H1 (cell line): ENCODE measurements around the gene ADARB2. TPM values are rescaled to one million over a fixed set of nuclear protein-coding genes. Genes with fewer than 3 reads are reported as not detected.

ENCODE experiments used
- CTCF ChIA-PET: fragments of 300-600 bp; sonication (Branson Sonifier 250); formaldehyde crosslinking; loops from one replicate; lab custom pipeline; 2021; ENCODE audit not compliant: partially characterized antibody; lab: Charles Lee
- POLR2A ChIA-PET: fragments of 300-600 bp; sonication (Branson Sonifier 250); formaldehyde crosslinking; loops from one replicate; lab custom pipeline; 2021; ENCODE audit warnings: inconsistent platforms; ENCODE audit not compliant: partially characterized antibody; lab: Charles Lee
- DNase-seq, 2 experiments: peaks; one replicate each; pipeline versions ENCODE4 v3.0.0 to v3.0.0-alpha.2; 2010 to 2022; ENCODE audit warnings: low spot score in 2 of 2, low read depth in 1 of 2, mixed read lengths in 1 of 2
- FAIRE-seq: peaks from 2 replicates; lab custom pipeline; 2011; peaks lifted over from hg19 to GRCh38; lab: Jason Lieb, UNC
- H2AFZ ChIP-seq: 2 replicates; pipeline ENCODE4 v1.8.1; 2012; ENCODE audit warnings: low read length, inconsistent platforms
- H2AK5ac ChIP-seq: 2 replicates; pipeline ENCODE4 v1.6.1; 2013; ENCODE audit warnings: low read depth, low read length
- H2BK120ac ChIP-seq: replicated peaks from 2 replicates; pipeline ENCODE3; 2013; ENCODE audit warnings: low read depth, low read length, inconsistent platforms
- H2BK12ac ChIP-seq: 2 replicates; pipeline ENCODE4 v1.6.1; 2013; ENCODE audit warnings: low read depth, low read length
- H2BK15ac ChIP-seq: 2 replicates; pipeline ENCODE4 v1.6.1; 2013; ENCODE audit warnings: low read length
- H2BK20ac ChIP-seq: 2 replicates; pipeline ENCODE4 v1.6.1; 2013; ENCODE audit warnings: low read length
- H2BK5ac ChIP-seq: 2 replicates; pipeline ENCODE4 v1.6.1; 2013; ENCODE audit warnings: low read depth, low read length
- H3K14ac ChIP-seq: 2 replicates; pipeline ENCODE4 v1.6.1; 2013; ENCODE audit warnings: inconsistent platforms; ENCODE audit not compliant: insufficient read length
- H3K18ac ChIP-seq: 2 replicates; pipeline ENCODE4 v1.6.1; 2013; ENCODE audit warnings: low read length; ENCODE audit errors: extremely low read depth
- H3K23ac ChIP-seq: 2 replicates; pipeline ENCODE4 v1.6.1; 2013; ENCODE audit warnings: inconsistent platforms; ENCODE audit not compliant: insufficient read length
- H3K23me2 ChIP-seq: 2 replicates; pipeline ENCODE4 v1.6.1; 2013; ENCODE audit warnings: low read depth, low read length
- H3K27ac ChIP-seq: 2 replicates; pipeline ENCODE4 v1.6.1; 2011; ENCODE audit warnings: low read depth, low read length, inconsistent platforms
- H3K27me3 ChIP-seq, 4 experiments: replicated peaks in 1 of 4; 1 replicate in 1 of 4; 2 replicates in 3 of 4; pipeline versions ENCODE4 v1.6.1 to v1.8.1; 2011 to 2013; ENCODE audit warnings: low read length in 3 of 4, mild to moderate bottlenecking in 3 of 4, inconsistent platforms in 2 of 4, mixed read lengths in 2 of 4, moderate library complexity in 1 of 4; ENCODE audit not compliant: control insufficient read depth in 3 of 4, insufficient read depth in 3 of 4; ENCODE audit errors: extremely low read depth in 1 of 4
- H3K36me3 ChIP-seq, 4 experiments: 2 replicates each; pipeline versions ENCODE4 v1.6.1 to v1.8.1; 2011 to 2013; ENCODE audit warnings: mild to moderate bottlenecking in 4 of 4, low read length in 3 of 4, moderate library complexity in 2 of 4, control low read depth in 1 of 4, inconsistent platforms in 1 of 4; ENCODE audit not compliant: insufficient read depth in 4 of 4, control insufficient read depth in 2 of 4
- H3K4ac ChIP-seq: replicated peaks from 2 replicates; pipeline ENCODE3; 2013; ENCODE audit warnings: low read length, low read depth, mixed read lengths, inconsistent platforms; ENCODE audit not compliant: insufficient read length
- H3K4me1 ChIP-seq, 4 experiments: replicated peaks in 1 of 4; 1 replicate in 1 of 4; 2 replicates in 3 of 4; pipeline versions ENCODE4 v1.6.1 to v1.8.1; 2011 to 2013; ENCODE audit warnings: low read length in 3 of 4, inconsistent platforms in 2 of 4, mixed read lengths in 1 of 4; ENCODE audit not compliant: insufficient read depth in 4 of 4, control insufficient read depth in 3 of 4
- H3K4me2 ChIP-seq, 2 experiments: 2 replicates each; pipeline versions ENCODE4 v1.6.1 to v1.8.1; 2011 to 2013; ENCODE audit warnings: low read depth in 2 of 2, low read length in 2 of 2, control low read depth in 1 of 2, inconsistent platforms in 1 of 2, mild to moderate bottlenecking in 1 of 2; ENCODE audit not compliant: insufficient read depth in 1 of 2
- H3K4me3 ChIP-seq, 4 experiments: fragments of 200-600, 300-600 bp in 1 of 4; sonication (generic), shearing (Covaris generic), sonication (Bioruptor Twin) in 1 of 4; 2 replicates each; pipeline versions ENCODE4 v1.5.1 to v1.8.1; 2011 to 2016; ENCODE audit warnings: low read length in 4 of 4, low read depth in 3 of 4, control low read depth in 2 of 4, inconsistent platforms in 2 of 4, mild to moderate bottlenecking in 2 of 4, mixed read lengths in 1 of 4, moderate library complexity in 1 of 4; ENCODE audit not compliant: insufficient read depth in 2 of 4; ENCODE audit errors: extremely low read depth in 1 of 4
- H3K56ac ChIP-seq: replicated peaks from 2 replicates; pipeline ENCODE3; 2013; ENCODE audit warnings: low read depth, mild to moderate bottlenecking, mixed read lengths, low read length, inconsistent platforms; ENCODE audit not compliant: insufficient read length
- H3K79me1 ChIP-seq: 2 replicates; pipeline ENCODE4 v1.6.1; 2013; ENCODE audit warnings: low read depth, low read length, control low read depth
- H3K79me2 ChIP-seq, 2 experiments: 2 replicates each; pipeline versions ENCODE4 v1.6.1 to v1.8.1; 2012 to 2013; ENCODE audit warnings: low read length in 2 of 2, mild to moderate bottlenecking in 2 of 2, inconsistent platforms in 1 of 2; ENCODE audit not compliant: insufficient read depth in 2 of 2, control insufficient read depth in 1 of 2
- H3K9ac ChIP-seq, 4 experiments: replicated peaks in 1 of 4; 1 replicate in 1 of 4; 2 replicates in 3 of 4; pipeline versions ENCODE4 v1.6.1 to v1.8.1; 2011 to 2013; ENCODE audit warnings: low read depth in 3 of 4, low read length in 3 of 4, control low read depth in 2 of 4, mild to moderate bottlenecking in 2 of 4, moderate library complexity in 2 of 4, inconsistent platforms in 1 of 4; ENCODE audit errors: extremely low read depth in 1 of 4
- H3K9me3 ChIP-seq, 2 experiments: 2 replicates each; pipeline versions ENCODE4 v1.6.1 to v1.8.1; 2012 to 2013; ENCODE audit warnings: mild to moderate bottlenecking in 2 of 2, moderate library complexity in 2 of 2, control low read depth in 1 of 2, inconsistent platforms in 1 of 2, low read depth in 1 of 2, low read length in 1 of 2, mixed read lengths in 1 of 2; ENCODE audit not compliant: insufficient read depth in 2 of 2
- H4K20me1 ChIP-seq, 2 experiments: replicated peaks in 1 of 2; 2 replicates each; pipeline versions ENCODE3 to v1.8.1; 2011 to 2013; ENCODE audit warnings: inconsistent platforms in 2 of 2, low read length in 2 of 2, mild to moderate bottlenecking in 1 of 2; ENCODE audit not compliant: insufficient read depth in 2 of 2, control insufficient read depth in 1 of 2
- H4K5ac ChIP-seq: 2 replicates; pipeline ENCODE4 v1.6.1; 2013; ENCODE audit warnings: low read length, low read depth, mixed read lengths, inconsistent platforms; ENCODE audit not compliant: insufficient read length
- H4K8ac ChIP-seq: 2 replicates; pipeline ENCODE4 v1.8.0; 2013; ENCODE audit warnings: mild to moderate bottlenecking, moderate library complexity, low read length, inconsistent platforms; ENCODE audit not compliant: insufficient read depth; ENCODE audit errors: extremely low read depth
- H4K91ac ChIP-seq: replicated peaks from 2 replicates; pipeline ENCODE3; 2013; ENCODE audit warnings: low read length, mixed read lengths, inconsistent platforms; ENCODE audit not compliant: insufficient read length
- ASH2L ChIP-seq: fragments of 200-600, 300-600 bp; sonication (generic); IDR thresholded peaks from one replicate; pipeline ENCODE4 v1.7.1; 2017; ENCODE audit warnings: low read length
- CTBP2 ChIP-seq: IDR thresholded peaks from 2 replicates; pipeline ENCODE4 v1.7.0; 2011; ENCODE audit warnings: borderline replicate concordance, mild to moderate bottlenecking, moderate library complexity, mixed read lengths, low read length; ENCODE audit not compliant: insufficient read depth, insufficient read length
- EP300 ChIP-seq, 2 experiments: IDR thresholded peaks; 1 replicate in 1 of 2; 2 replicates in 1 of 2; pipeline ENCODE4 v1.6.1; 2011 to 2012; ENCODE audit warnings: low read depth in 2 of 2, low read length in 2 of 2, mild to moderate bottlenecking in 2 of 2, borderline replicate concordance in 1 of 2, inconsistent platforms in 1 of 2, moderate library complexity in 1 of 2
- HDAC6 ChIP-seq: IDR thresholded peaks from one replicate; pipeline ENCODE4 v1.7.1; 2012; ENCODE audit warnings: low read depth, mild to moderate bottlenecking, inconsistent platforms, low read length, moderate library complexity
- MAFK ChIP-seq: IDR thresholded peaks from 2 replicates; pipeline ENCODE4 v1.6.1; 2012; ENCODE audit warnings: low read depth, mild to moderate bottlenecking, improper control_type of control experiment, low read length
- NANOG ChIP-seq: IDR thresholded peaks from 2 replicates; pipeline ENCODE4 v1.6.1; 2011; ENCODE audit warnings: low read length, low read depth, mild to moderate bottlenecking, inconsistent platforms; ENCODE audit not compliant: insufficient read depth, poor library complexity, severe bottlenecking
- NRF1 ChIP-seq: IDR thresholded peaks from 2 replicates; pipeline ENCODE4 v1.6.1; 2011; ENCODE audit warnings: mild to moderate bottlenecking, low read depth, low read length, improper control_type of control experiment
- POLR2AphosphoS5 ChIP-seq: IDR thresholded peaks from 2 replicates; pipeline ENCODE4 v1.6.1; 2011; ENCODE audit warnings: low read depth, low read length
- RNF2 ChIP-seq: fragments of 200-900, 300-1000 bp; sonication (generic); IDR thresholded peaks from 2 replicates; pipeline ENCODE4 v1.7.1; 2016; ENCODE audit warnings: borderline replicate concordance, low read depth, mild to moderate bottlenecking, antibody characterized with exemption, low read length; ENCODE audit not compliant: poor library complexity, severe bottlenecking; ENCODE audit errors: missing control alignments
- SIN3A ChIP-seq, 2 experiments: IDR thresholded peaks in 1 of 2; conservative IDR thresholded peaks in 1 of 2; 2 replicates each; pipeline ENCODE4 v1.6.1; 2011 to 2012; ENCODE audit warnings: low read length in 2 of 2, improper control_type of control experiment in 1 of 2, low read depth in 1 of 2, mild to moderate bottlenecking in 1 of 2
- SP1 ChIP-seq: IDR thresholded peaks from 2 replicates; pipeline ENCODE4 v1.6.1; 2011; ENCODE audit warnings: low read depth, low read length
- TAF7 ChIP-seq: optimal IDR thresholded peaks from 2 replicates; pipeline ENCODE3; 2011; ENCODE audit warnings: low read depth, mild to moderate bottlenecking, inconsistent platforms, low read length, moderate library complexity, borderline replicate concordance
- YY1 ChIP-seq: IDR thresholded peaks from 2 replicates; pipeline ENCODE4 v1.6.1; 2011; ENCODE audit warnings: low read depth, mild to moderate bottlenecking, low read length
- WGBS, 2 experiments: shearing (Covaris generic) in 1 of 2; methylation state at CpG; one replicate each; pipeline versions ENCODE4 v1.1.6 to v1.1.7; 2013 to 2015; ENCODE audit warnings: low lambda C conversion rate in 2 of 2, mixed read lengths in 2 of 2, inconsistent platforms in 1 of 2, low coverage in 1 of 2, missing lambda C conversion rate in 1 of 2; ENCODE audit not compliant: insufficient replicate concordance in 2 of 2, insufficient coverage in 1 of 2, insufficient read length in 1 of 2; ENCODE audit errors: extremely low coverage in 1 of 2, missing lambda C conversion rate in 1 of 2; 5-methylcytosine and 5-hydroxymethylcytosine counted together
- polyA plus RNA-seq, 7 experiments: library from polyadenylated mRNA; depleted of rRNA in 3 of 7; stranded (reverse) in 5 of 7; unstranded in 2 of 7; fragments of >200 nt in 5 of 7; fragments of 200-250 nt in 2 of 7; gene quantifications; 1 replicate in 5 of 7; 2 replicates in 1 of 7; 4 replicates in 1 of 7; pipeline versions ENCODE4 v1.2.1 to v1.2.3, GENCODE V29; 2011 to 2013; ENCODE audit warnings: missing spikeins in 2 of 7, mixed read lengths in 2 of 7
- total RNA-seq: library from RNA; stranded (reverse); fragmentation: NEBNext Ultra II Directional; extraction: Animal tissue kit (Norgen Biotek cat#: 25700); gene quantifications from 2 replicates; pipeline ENCODE4 v1.2.1, GENCODE V29; 2021

Gene ADARB2
- total and polyA plus RNA-seq, 2 of the 8 experiments (the other 6 are each of a cell fraction or from before 2014, with no cell fraction given), result 2.2 to 2.8 TPM

GRCh38 chr10:1579671-1580070 lies 157.7 kb downstream of the ADARB2 start:
- no peaks in the 10 kb centered on the region for H3K36me3 ChIP-seq
- no peak overlapping the region for H3K56ac ChIP-seq
- no peak overlapping the region for H2AFZ ChIP-seq
- DNase-seq (no peak), FAIRE-seq (no peak)
- H3K14ac ChIP-seq, result no peak overlapping the region
- H3K23ac ChIP-seq, result no peak overlapping the region
- H3K4me2 ChIP-seq, result no peak overlapping the region
- no peak overlapping the region for H3K9ac ChIP-seq
- H3K9me3 ChIP-seq, result no peaks in the 10 kb centered on the region
- no peaks in the 10 kb centered on the region for H3K23me2 ChIP-seq
- ChIA-PET CTCF (interaction anchor here (1.9 kb wide), 1 partner anchor 10 kb away, joined by 4 read pairs; no protein-coding TSS in a partner anchor), POLR2A (interaction anchor here (1.4 kb wide), 1 partner anchor 12 kb away, joined by 6 read pairs; no protein-coding TSS in a partner anchor)
- no peak overlapping the region for H4K8ac ChIP-seq
- no peak overlapping the region for H3K18ac ChIP-seq
- H3K27ac ChIP-seq, result no peak overlapping the region
- no peak overlapping the region for H3K4ac ChIP-seq
- H3K79me1 ChIP-seq, result no peaks in the 10 kb centered on the region
- no peak overlapping the region for H3K4me3 ChIP-seq
- WGBS, 2 experiments, result 82% methylated on average over 9 of the region's 9 CpGs; no CpG with 5 or more reads in 1 of the 2 experiments
- no peak overlapping the region for H2BK15ac ChIP-seq
- no peaks in the 10 kb centered on the region for H3K79me2 ChIP-seq
- no peak overlapping the region for H2BK120ac ChIP-seq
- peaks cover 1 to 2% of the 10 kb centered on the region in 2 experiments for H4K20me1 ChIP-seq
- H3K27me3 ChIP-seq, result 0 out of 7 replicates have a peak, but pooled peaks cover 0 to 1% (median 0%) of the 10 kb centered on the region in 4 experiments
- H2BK20ac ChIP-seq, result no peak overlapping the region
- H3K4me1 ChIP-seq, result 0 out of 7 replicates have a peak, but pooled peaks cover 0 to 2% (median 0%) of the 10 kb centered on the region in 4 experiments
- no peak overlapping the region for H2BK5ac ChIP-seq
- H2BK12ac ChIP-seq, result no peak overlapping the region
- H4K91ac ChIP-seq, result no peak overlapping the region
- H2AK5ac ChIP-seq, result no peak overlapping the region
- H4K5ac ChIP-seq, result no peak overlapping the region
- no peak for TF ChIP-seq RNF2
- no peak for TF ChIP-seq SIN3A (conservative IDR thresholded peaks at IDR 0.05 in 1 of 2, IDR thresholded peaks at IDR 0.05 in 1 of 2; ENCODE audit: low read depth in 1 of 2, low read length in 2 of 2)
- TF ChIP-seq NANOG, result no peak
- no peak for TF ChIP-seq YY1
- TF ChIP-seq CTBP2, result no peak
- no peak for TF ChIP-seq EP300 (IDR thresholded peaks at IDR 0.05; ENCODE audit: borderline replicate concordance in 1 of 2, low read depth in 2 of 2, low read length in 2 of 2)
- no peak for TF ChIP-seq POLR2AphosphoS5
- TF ChIP-seq ASH2L, result no peak
- no peak for TF ChIP-seq NRF1
- TF ChIP-seq TAF7, result no peak
- no peak for TF ChIP-seq SP1
- TF ChIP-seq MAFK, result no peak
- TF ChIP-seq HDAC6, result no peak
